ENCODE data around the gene SUSD2.

GRCh38 chr22:24216541-24217209 is 35.4 kb downstream of the SUSD2 start:
- no peak for TF ChIP-seq CTCF (IDR thresholded peaks at IDR 0.05)
- TF ChIP-seq POLR2A (IDR thresholded peaks at IDR 0.05) = no peak
